DMS79 treated with DMSO at 0.1 percent for 48 hours (cell line): ENCODE data around the gene SCARF1.

Experiments
- DNase-seq: peaks from one replicate; lab custom pipeline; 2025; lab: John Stamatoyannopoulos, UW

The SCARF1 gene

GRCh38 chr17:1598399-1599095 lies 47.0 kb downstream of the SCARF1 start:
- no peak for DNase-seq

GRCh38 chr17:1597861-1598342 lies 47.6 kb downstream of the SCARF1 start:
- DNase-seq = no peak

DNA sequence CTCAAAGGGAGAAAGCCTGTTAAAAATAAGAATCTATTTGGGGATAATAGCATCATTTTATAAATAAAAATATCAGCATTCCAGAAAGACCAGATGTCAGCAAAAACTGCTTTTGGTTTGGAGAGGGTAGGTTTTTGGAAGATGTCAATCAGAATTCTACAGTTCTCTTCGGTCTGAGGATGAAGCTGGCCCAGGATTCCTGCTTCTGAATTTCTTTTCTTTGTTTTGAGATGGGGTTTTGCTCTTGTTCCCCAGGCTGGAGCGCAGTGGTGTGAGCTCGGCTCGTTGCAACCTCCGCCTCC lies 52.0 kb downstream of the SCARF1 start:
- DNase-seq = no peak

DNA sequence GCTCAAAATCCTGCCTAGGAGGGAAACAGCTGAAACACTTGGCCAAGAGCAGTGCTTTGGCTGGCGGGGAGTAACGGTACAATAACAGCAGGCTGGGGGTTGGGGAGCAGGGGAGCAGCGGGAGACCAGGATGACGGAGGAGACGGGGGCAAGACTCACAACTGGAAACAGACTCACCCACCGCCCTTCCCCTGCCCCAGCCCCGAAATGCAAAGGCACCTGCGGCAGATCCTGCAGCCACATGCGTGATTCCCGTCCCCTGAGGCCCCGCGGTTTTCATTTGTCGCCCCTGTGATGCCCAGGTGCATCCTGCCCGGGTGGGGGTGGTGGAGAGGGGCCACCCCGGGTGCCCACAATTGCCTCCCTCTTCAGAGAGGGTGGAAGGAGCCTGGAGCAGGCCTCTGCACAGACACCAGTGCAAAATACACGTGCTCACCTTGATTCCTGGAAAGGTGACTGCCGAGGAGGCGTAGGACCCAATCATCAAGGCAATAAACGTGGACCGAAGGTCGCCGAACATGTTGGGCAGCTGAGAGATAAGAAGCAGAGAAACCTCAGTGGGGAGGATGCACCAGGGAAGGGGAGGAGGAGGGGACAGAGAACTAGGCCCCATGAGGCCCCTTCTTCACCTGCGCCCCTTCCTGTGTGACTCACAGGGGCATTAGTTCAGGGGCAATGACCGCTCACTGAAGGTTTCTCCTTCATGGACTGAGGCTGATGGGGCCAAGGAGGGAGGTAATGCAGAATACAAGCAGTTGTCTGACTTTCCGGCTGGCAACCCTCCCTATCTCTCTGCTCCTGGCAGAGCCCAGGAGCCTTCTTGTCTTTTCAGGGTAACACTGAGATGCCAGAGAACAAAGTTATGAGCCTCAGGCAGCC lies 52.5 kb downstream of the SCARF1 start:
- DNase-seq = no peak

DNA sequence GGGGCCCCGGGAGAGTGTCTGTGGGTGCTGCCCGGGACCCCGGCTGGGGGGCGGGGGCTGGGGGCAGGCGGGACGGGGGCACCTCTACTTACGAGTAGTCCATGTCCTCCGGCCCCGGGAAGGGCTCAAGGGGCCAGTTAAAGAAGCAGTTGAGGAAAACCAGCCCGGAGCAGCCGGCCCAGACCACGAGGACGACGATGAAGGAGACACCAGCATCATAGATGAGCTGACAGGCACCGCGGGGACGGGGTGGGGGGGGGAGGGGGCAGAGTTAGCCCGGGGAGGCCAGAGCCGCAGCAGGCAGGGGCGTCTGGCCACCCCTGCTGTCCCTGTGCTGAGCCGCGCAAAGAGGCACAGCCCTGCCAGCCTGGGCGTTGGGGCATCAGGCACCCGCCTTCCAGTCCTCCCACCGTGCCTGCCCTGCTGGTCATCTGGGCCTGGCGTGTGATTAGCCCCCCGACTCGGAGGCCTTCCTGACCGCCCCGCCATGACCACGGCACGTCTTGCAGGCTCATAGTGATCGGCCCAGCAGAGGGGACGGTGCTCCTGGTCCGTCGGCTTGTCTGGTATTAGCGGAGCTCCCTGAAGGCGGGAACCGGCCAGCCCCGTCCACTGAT lies 54.0 kb downstream of the SCARF1 start:
- no peak for DNase-seq

DNA sequence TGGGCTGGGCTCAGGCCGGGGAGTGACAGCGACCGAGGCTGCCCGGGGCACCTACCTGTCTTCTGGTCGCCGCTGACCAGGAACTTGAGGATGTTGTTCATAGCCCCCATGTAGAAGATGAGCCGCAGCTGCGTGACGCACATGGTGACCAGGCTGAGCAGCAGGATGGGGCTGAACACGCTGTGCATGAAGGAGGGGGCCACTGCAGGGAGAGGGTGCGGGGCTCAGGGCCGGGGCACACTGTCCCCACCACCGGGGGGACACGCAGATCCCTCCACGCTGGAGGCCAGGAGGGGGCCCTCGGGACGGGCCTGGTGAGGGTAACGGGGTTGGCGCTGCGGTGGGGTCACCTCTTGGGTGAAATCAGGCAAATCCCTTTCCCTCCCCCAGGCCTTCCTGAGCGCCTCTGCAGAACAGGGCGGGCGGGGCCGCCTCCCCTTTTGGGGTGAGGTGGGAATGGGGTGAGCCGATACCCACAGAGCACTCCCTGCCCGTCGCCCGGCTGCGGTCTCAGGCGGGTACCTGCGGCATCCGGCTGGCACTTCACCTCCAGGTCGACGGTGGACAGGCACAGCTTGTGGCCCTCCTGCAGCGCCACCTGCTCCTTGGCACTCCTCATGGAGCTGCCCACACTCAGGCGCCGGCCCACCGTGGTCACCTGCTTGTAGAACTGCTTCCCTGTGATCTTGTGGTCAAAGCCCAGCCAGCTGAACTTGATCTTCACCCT lies 54.6 kb downstream of the SCARF1 start:
- no peak for DNase-seq

DNA sequence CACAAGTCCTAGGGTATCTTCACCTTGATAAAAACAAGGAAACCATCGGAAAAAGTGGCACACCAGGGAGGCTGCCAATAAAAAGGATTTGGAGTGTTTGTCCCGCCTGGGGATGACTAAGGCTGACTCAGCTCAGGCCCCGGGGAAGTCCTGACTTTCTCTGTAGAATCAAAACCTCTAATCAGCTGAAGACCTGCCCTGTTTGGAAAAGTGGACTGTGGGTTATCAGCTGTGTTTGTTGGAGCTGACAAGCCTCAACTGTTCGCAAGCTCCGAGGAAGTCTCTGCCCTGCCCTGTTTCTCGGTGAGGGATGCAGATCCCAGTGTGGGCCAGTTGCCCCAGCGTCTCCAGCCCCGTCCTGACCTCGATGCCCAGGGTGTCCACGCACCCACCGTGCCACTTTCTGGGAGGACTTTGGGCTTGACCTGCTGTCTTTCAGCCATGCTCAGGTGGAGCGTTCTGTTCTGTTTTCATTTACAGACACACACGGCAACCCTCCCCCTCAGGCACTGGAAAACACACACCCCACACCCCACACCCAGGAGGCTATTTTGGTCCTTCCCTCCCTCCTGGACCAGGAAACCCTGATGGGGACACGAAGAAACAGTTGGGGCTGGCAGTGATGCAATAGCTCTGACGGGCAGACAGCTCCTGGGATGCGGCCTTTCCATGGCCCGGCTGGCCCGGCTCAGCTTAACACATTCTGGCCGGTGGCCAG lies 55.3 kb downstream of the SCARF1 start:
- DNase-seq = no peak

DNA sequence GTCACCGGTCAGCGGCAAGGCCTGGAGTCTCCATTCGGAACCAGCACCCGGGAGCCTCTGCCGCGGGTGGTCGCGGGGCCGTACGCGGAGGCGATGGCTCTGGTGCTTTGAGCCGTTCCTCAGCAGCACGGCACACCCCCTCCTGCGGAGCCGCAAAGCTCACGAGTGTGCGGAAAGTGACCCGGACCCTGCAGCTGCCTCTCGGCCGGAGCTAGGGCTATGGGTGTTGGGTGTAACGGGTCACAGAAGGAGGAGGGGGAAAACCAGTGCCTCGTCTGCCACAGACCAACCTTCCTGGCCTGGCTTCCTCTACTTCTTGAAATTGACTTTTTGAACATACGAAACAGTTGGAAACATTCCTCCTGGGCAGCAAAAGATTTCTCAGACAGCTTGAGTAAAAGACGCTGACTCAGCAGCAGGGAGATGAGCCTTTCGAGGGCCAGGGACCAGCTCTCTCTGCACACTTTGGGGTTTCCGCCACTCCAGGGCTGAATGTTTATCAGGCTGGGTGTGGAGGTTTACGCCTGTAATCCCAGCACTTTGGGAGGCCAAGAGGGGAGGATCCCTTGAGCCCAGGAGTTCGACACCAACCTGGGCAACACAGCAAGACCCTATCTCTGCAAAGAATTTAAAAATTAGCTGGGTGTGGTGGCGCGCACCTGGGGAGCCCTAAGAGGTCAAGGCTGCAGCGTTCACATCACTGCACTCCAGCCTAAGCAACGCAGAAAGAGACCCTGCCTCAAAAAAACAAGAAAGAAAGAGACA lies 56.5 kb downstream of the SCARF1 start:
- DNase-seq = no peak

DNA sequence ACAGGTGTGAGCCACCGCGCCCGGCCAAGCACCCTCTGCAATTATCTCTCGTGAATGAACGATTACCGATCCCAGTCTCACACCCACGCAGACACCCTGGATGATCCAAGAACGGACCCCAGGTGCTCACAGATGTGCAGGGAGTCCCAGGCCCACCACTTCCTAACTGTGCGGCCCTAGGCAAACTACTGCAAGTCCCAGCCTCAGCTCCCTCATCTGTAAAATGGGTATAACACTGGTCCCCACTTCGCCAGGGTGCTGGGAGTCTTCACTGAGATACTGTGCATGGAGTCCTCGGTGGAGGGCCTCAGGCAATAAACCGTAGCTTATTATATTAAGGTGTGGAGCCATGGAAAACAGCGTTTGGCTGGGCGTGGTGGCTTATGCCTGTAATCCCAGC lies 61.4 kb downstream of the SCARF1 start:
- DNase-seq = no peak
